HCT116 (cell line): ENCODE results near the gene GLCE. TPM values are rescaled to one million over a fixed set of nuclear protein-coding genes. Genes with fewer than 3 reads are reported as not detected.

Source experiments
- ATAC-seq: fragments of 200-7000 bp; cut with Tn5 transposase; 2 replicates; pipeline ENCODE4 v1.9.1; 2020; ENCODE audit warnings: mild to moderate bottlenecking, moderate library complexity
- BruUV-seq: library from RNA; stranded (reverse); fragments of 400-500 nt; replicated peaks from 2 replicates; lab custom pipeline; 2021; lab: Mats Ljungman, UMichigan
- CTCF ChIA-PET: fragments of 300-600 bp; sonication (Branson Sonifier 250); formaldehyde crosslinking; loops from one replicate; lab custom pipeline; 2021; ENCODE audit warnings: antibody characterized with exemption; lab: Charles Lee
- POLR2A ChIA-PET: fragments of 300-600, 350-600 bp; sonication (Branson Sonifier 250); formaldehyde crosslinking; loops from one replicate; lab custom pipeline; 2021; ENCODE audit warnings: antibody characterized with exemption; lab: Charles Lee
- RAD21 ChIA-PET, 2 experiments: fragments of 300-600 bp; sonication (Branson Sonifier 250); formaldehyde crosslinking; loops; one replicate each; lab custom pipeline; 2023; ENCODE audit warnings: low total read pairs in 2 of 2; ENCODE audit not compliant: uncharacterized antibody in 2 of 2, unreplicated experiment in 2 of 2, low non-redundant PET in 1 of 2; lab: Charles Lee
- DNase-seq: peaks from one replicate; pipeline ENCODE4 v3.0.0-alpha.2; 2010; ENCODE audit warnings: low read depth, low spot score
- H2AFZ ChIP-seq: fragments of 200-600 bp; shearing (Covaris generic), sonication (generic); 2 replicates; pipeline ENCODE4 v1.6.1; 2017; ENCODE audit warnings: low read depth, mixed run types, mixed read lengths, antibody characterized with exemption, low read length; ENCODE audit not compliant: poor library complexity, severe bottlenecking
- H3K27ac ChIP-seq: 2 replicates; pipeline ENCODE4 v1.5.1; 2012; ENCODE audit warnings: low read depth, low read length
- H3K27me3 ChIP-seq: fragments of 200-600 bp; sonication (generic); 2 replicates; pipeline ENCODE4 v1.6.1; 2016; ENCODE audit warnings: mixed run types, low read length, mixed read lengths; ENCODE audit not compliant: insufficient read depth
- H3K36me3 ChIP-seq, 2 experiments: fragments of 200-500 bp in 1 of 2; fragments of 200-600 bp in 1 of 2; sonication (Bioruptor generic) in 1 of 2; sonication (generic) in 1 of 2; 2 replicates each; pipeline versions ENCODE4 v1.5.1 to v1.6.1; 2014 to 2016; ENCODE audit warnings: low read length in 2 of 2, inconsistent platforms in 1 of 2, mixed read lengths in 1 of 2, mixed run types in 1 of 2; ENCODE audit not compliant: insufficient read depth in 2 of 2, control insufficient read depth in 1 of 2
- H3K4me1 ChIP-seq, 2 experiments: fragments of 200-600 bp in 1 of 2; sonication (generic) in 1 of 2; 2 replicates each; pipeline versions ENCODE4 v1.5.1 to v1.6.1; 2012 to 2017; ENCODE audit warnings: low read length in 2 of 2, inconsistent platforms in 1 of 2, mild to moderate bottlenecking in 1 of 2, mixed read lengths in 1 of 2, mixed run types in 1 of 2, moderate library complexity in 1 of 2; ENCODE audit not compliant: insufficient read depth in 2 of 2, control insufficient read depth in 1 of 2
- H3K4me2 ChIP-seq: fragments of 200-600 bp; sonication (generic); 2 replicates; pipeline ENCODE4 v1.6.1; 2017; ENCODE audit warnings: mixed run types, low read length, mixed read lengths
- H3K4me3 ChIP-seq, 2 experiments: fragments of 200-600 bp in 1 of 2; sonication (generic) in 1 of 2; replicated peaks in 1 of 2; 2 replicates each; pipeline ENCODE4 v1.5.1; 2011 to 2016; ENCODE audit warnings: low read length in 2 of 2, control low read depth in 1 of 2, low read depth in 1 of 2, mild to moderate bottlenecking in 1 of 2, mixed read lengths in 1 of 2, mixed run types in 1 of 2
- H3K79me2 ChIP-seq: fragments of 200-600 bp; sonication (generic); 2 replicates; pipeline ENCODE4 v1.6.1; 2017; ENCODE audit warnings: mild to moderate bottlenecking, mixed run types, low read length, moderate library complexity, mixed read lengths; ENCODE audit not compliant: insufficient read depth
- H3K9ac ChIP-seq: fragments of 200-600 bp; sonication (generic); 2 replicates; pipeline ENCODE4 v1.6.1; 2016; ENCODE audit warnings: low read length, mixed read lengths
- H3K9me2 ChIP-seq: fragments of 200-600 bp; sonication (generic), shearing (Covaris generic); 2 replicates; pipeline ENCODE4 v1.6.1; 2017; ENCODE audit warnings: mixed run types, mild to moderate bottlenecking, moderate library complexity; ENCODE audit not compliant: insufficient read depth
- H3K9me3 ChIP-seq, 2 experiments: fragments of 200-500 bp in 1 of 2; fragments of 200-600 bp in 1 of 2; sonication (Bioruptor generic) in 1 of 2; sonication (generic) in 1 of 2; 2 replicates each; pipeline ENCODE4 v1.6.1; 2014 to 2017; ENCODE audit warnings: low read length in 2 of 2, mixed read lengths in 2 of 2, inconsistent platforms in 1 of 2, low read depth in 1 of 2, mild to moderate bottlenecking in 1 of 2, mixed run types in 1 of 2, moderate library complexity in 1 of 2; ENCODE audit not compliant: control insufficient read depth in 1 of 2, insufficient read depth in 1 of 2
- H4K20me1 ChIP-seq: fragments of 200-600 bp; sonication (generic), shearing (Covaris generic); 2 replicates; pipeline ENCODE4 v1.6.1; 2017; ENCODE audit warnings: mixed run types, mild to moderate bottlenecking, moderate library complexity; ENCODE audit not compliant: insufficient read depth
- ATF3 ChIP-seq: IDR thresholded peaks from 2 replicates; pipeline ENCODE4 v1.6.1; 2012
- CBX3 ChIP-seq: IDR thresholded peaks from 2 replicates; pipeline ENCODE4 v1.6.1; 2012; ENCODE audit warnings: low read depth
- ELF1 ChIP-seq: IDR thresholded peaks from 2 replicates; pipeline ENCODE4 v1.6.1; 2012; ENCODE audit warnings: low read depth, borderline replicate concordance
- EZH2 ChIP-seq: fragments of 200-600 bp; sonication (generic); IDR thresholded peaks from 2 replicates; pipeline ENCODE4 v1.6.1; 2017; ENCODE audit warnings: antibody characterized with exemption, mixed run types
- FOSL1 ChIP-seq: IDR thresholded peaks from 2 replicates; pipeline ENCODE4 v1.6.1; 2012; ENCODE audit warnings: low read depth
- JUND ChIP-seq: IDR thresholded peaks from 2 replicates; pipeline ENCODE4 v1.6.1; 2012
- POLR2A ChIP-seq: IDR thresholded peaks from 2 replicates; pipeline ENCODE4 v1.7.0; 2011; ENCODE audit warnings: borderline replicate concordance; ENCODE audit not compliant: insufficient read depth, insufficient read length; ENCODE audit errors: extremely low read depth
- REST ChIP-seq: IDR thresholded peaks from 2 replicates; pipeline ENCODE4 v1.6.1; 2012; ENCODE audit warnings: low read depth
- SRF ChIP-seq: IDR thresholded peaks from 2 replicates; pipeline ENCODE4 v1.6.1; 2012; ENCODE audit warnings: low read depth
- TCF7L2 ChIP-seq: IDR thresholded peaks from 2 replicates; pipeline ENCODE4 v1.7.0; 2011; ENCODE audit warnings: borderline replicate concordance, inconsistent platforms; ENCODE audit not compliant: insufficient read depth, insufficient read length; ENCODE audit errors: extremely low read depth
- ZFX ChIP-seq: fragments of 450-650 bp; IDR thresholded peaks from 2 replicates; pipeline ENCODE4 v1.6.1; 2017
- intact Hi-C: fragments of 100-400 bp; cut with micrococcal nuclease; formaldehyde crosslinking; loops from 2 replicates; pipeline ENCODE4 v1.10.0; 2022
- total RNA-seq: library from RNA; stranded (reverse); gene quantifications from one replicate; pipeline ENCODE4 v1.2.1, GENCODE V29; 2021; ENCODE audit not compliant: unreplicated experiment
- TF ChIP-seq, protein P1 (sequence below): IDR thresholded peaks from 2 replicates; pipeline ENCODE4 v1.6.1; 2011; ENCODE audit warnings: mild to moderate bottlenecking, low read length, moderate library complexity; ENCODE audit not compliant: insufficient replicate concordance; ENCODE audit errors: extremely low read depth

GLCE gene
- total RNA-seq, 1 experiment from 2014 or later: 22.2 TPM

- no peak for TF ChIP-seq REST
- TF ChIP-seq TCF7L2: no peak
- no peak for TF ChIP-seq POLR2A
- no peak for TF ChIP-seq SRF
Observed at GRCh38 chr15:69305204-69305931, 144.9 kb downstream of the GLCE start (continued).

DNA sequence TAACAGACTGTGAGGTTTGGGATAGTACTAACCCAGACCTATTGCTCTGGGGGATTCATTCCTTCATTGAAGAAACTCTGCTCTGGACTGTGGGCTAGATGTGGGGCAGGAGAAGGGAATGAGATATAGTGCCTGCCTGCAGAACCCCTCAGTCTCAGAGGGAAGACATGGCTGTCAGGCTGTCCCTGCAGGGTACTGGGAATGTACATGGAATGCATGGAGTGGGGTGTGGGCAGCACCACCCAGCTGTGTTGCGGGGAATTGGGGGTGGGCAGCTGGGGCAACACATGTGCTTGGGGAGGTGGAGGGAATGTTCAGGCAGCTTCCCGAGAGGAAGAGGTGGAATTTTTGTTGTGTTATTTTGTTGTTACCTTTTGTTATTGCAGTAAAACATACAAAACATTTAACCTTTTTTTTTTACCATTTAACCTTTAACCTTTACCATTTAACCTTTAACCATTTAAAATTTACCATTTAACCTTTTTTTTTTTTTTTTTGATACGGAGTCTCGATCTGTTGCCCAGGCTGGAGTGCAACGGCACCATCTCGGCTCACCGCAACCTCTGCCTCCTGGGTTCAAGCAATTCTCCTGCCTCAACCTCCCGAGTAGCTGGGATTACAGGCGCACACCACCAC is 145.6 kb downstream of the GLCE start:
- H3K9me2 ChIP-seq: no peaks in the 10 kb centered on the region
- ATAC-seq (peak; percentile 35), DNase-seq (no peak)
- H2AFZ ChIP-seq: no peak overlapping the region
- ChIA-PET CTCF (no interaction called here), RAD21 (interaction anchor here in 1 of 2 experiments (0.6 kb wide), 1 partner anchor 35 kb away, joined by 3 read pairs; no protein-coding TSS in a partner anchor), POLR2A (interaction anchor here (0.6 to 0.7 kb wide), 2 partner anchors 111 to 1504 kb away, joined by 3 read pairs; no protein-coding TSS in a partner anchor)
- peak overlapping the region; percentile 73 for H3K4me2 ChIP-seq
- H3K36me3 ChIP-seq: peaks cover 0 to 6% of the 10 kb centered on the region in 2 experiments; a peak in 1 of 4 replicates
- H3K27ac ChIP-seq: peak overlapping the region; percentile 34
- H3K79me2 ChIP-seq: peaks cover 54% of the 10 kb centered on the region
- no peaks in the 10 kb centered on the region for H3K9me3 ChIP-seq
- no peak for TF ChIP-seq FOSL1
- TF ChIP-seq EZH2: no peak
- no peak for TF ChIP-seq CBX3
- no peak for TF ChIP-seq ELF1
- no peak for TF ChIP-seq ATF3
- TF ChIP-seq, protein P1, sequence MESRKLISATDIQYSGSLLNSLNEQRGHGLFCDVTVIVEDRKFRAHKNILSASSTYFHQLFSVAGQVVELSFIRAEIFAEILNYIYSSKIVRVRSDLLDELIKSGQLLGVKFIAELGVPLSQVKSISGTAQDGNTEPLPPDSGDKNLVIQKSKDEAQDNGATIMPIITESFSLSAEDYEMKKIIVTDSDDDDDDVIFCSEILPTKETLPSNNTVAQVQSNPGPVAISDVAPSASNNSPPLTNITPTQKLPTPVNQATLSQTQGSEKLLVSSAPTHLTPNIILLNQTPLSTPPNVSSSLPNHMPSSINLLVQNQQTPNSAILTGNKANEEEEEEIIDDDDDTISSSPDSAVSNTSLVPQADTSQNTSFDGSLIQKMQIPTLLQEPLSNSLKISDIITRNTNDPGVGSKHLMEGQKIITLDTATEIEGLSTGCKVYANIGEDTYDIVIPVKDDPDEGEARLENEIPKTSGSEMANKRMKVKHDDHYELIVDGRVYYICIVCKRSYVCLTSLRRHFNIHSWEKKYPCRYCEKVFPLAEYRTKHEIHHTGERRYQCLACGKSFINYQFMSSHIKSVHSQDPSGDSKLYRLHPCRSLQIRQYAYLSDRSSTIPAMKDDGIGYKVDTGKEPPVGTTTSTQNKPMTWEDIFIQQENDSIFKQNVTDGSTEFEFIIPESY: no peak
- no peak; the same call in 1 of the 2 replicates for TF ChIP-seq JUND
- no peak for TF ChIP-seq ZFX
- peaks cover 24 to 57% of the 10 kb centered on the region in 2 experiments for H3K4me1 ChIP-seq
- no TSS peak for BruUV-seq
- intact Hi-C loops: no loop called here
- peak overlapping the region; percentile 56 for H3K9ac ChIP-seq
- peak overlapping the region; percentile 24 to 34 for H3K4me3 ChIP-seq
- H3K27me3 ChIP-seq: no peaks in the 10 kb centered on the region
- no peaks in the 10 kb centered on the region for H4K20me1 ChIP-seq
